ENCODE measurements around the gene VPS35.

The VPS35 gene

DNA sequence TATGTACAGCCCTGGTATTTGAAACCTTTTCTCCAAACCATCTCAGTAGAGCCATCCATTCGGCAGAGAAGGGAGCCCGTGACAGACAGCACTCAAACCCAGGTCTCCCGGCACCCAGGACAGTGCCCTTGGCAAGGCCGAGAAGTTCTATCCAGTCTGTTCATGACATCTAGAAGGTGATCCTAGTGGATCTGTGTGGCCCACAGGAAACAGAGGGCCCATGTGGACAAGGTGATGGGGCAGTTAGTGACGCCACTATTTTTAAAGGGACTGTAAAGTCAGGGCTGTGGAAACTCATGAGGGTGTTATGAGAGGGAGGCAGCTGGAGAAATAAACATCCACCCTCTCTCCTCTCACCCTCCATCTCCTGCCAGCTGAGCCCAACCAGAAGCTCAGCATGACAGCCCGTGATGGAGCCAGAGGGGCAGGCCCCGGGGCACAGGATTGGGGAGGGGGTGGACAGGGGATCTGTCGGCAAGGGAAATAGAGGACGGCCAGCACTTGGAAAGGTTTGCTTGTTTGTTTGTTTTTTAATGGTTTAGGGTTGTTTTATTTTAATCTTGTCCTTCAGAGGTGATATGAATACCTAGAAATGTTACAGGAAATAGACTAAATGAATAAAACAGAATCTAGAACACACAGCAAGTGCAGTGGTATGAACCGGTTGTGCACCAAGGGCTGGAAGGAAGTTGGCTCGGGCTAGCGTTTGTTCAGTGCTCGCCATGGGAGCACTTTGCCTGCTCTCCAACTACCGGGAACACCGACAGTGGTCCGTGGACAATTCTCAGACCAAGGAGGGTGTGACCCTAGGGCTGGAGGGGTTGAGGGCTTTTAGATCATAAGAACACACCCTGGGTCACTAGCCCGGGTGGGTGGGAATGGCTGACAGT lies 42.1 kb upstream of the VPS35 start:
- no peak overlapping the region for H3K27ac ChIP-seq
- peak; percentile 22 for DNase-seq (ENCODE audit: low spot score)

DNA sequence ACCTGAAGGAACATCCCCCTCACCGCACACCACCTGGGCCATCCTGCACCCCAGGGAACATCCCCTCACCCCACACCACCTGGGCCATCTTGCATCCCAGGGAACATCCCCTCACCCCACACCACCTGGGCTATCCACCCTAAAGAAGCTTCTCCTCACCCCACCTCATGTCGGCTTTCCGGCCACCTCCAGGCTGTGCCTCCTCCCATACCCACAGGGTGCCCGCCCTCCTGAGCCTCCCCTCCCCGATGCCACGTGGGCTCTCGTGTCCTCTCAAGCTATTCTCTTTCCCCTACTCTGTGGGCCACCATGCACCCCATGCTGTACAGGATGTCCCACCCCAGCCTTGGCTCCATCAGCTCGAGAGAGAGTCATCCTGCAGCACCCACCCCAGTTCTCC lies 41.1 kb upstream of the VPS35 start:
- Histone ChIP-seq H3K27ac (no peak overlapping the region), H3K4me3 (no peak overlapping the region)
- peak; percentile 52 for DNase-seq (ENCODE audit: low spot score)
- no peak for TF ChIP-seq CTCF (IDR thresholded peaks at IDR 0.05)

More for the DNA sequence above, 42.1 kb upstream of the VPS35 start:
- TF ChIP-seq CTCF (IDR thresholded peaks at IDR 0.05) = no peak
- H3K4me3 ChIP-seq = no peak overlapping the region

DNA sequence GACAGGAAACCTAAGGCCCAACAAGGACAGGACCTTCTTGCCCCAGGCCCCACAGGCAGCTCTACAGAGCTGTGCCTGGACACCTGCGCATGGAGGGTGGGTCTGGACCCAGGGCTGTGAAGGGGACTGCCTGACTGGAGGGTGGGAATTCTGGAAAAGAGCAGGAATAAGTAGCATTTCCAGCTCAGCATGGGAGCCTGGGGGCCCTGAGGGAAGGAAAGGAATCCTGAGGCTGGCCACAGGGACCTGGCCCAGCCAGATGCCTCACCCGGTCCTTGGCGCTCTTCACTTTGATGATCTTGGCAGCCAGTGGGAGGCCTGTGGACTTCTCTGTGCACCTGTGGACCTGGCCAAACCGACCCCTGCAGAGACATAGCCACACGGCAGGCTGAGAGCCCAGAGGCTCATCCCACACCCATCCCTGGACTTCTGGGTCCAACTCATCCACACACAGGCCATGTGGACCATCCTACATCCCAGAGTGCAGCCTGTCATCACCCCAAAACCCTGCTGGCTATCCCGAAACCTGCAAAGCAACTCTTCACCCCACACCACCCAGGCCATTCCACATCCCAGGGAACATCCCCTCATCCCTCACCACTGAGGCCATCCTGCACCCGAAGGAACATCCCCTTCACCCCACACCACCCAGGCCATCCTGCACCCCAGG lies 40.5 kb upstream of the VPS35 start:
- no peak for TF ChIP-seq CTCF (IDR thresholded peaks at IDR 0.05)
- no peak overlapping the region for H3K27ac ChIP-seq
- no peak overlapping the region for H3K4me3 ChIP-seq
- DNase-seq (ENCODE audit: low spot score) = peak; percentile 57

- no peak for TF ChIP-seq CTCF (IDR thresholded peaks at IDR 0.05)
- no peak overlapping the region for H3K4me3 ChIP-seq
- H3K27ac ChIP-seq = no peak overlapping the region
- DNase-seq (ENCODE audit: low spot score) = peak; percentile 38
These were observed 39.8 kb upstream of the VPS35 start for GRCh38 chr16:46728806-46729205.

DNA sequence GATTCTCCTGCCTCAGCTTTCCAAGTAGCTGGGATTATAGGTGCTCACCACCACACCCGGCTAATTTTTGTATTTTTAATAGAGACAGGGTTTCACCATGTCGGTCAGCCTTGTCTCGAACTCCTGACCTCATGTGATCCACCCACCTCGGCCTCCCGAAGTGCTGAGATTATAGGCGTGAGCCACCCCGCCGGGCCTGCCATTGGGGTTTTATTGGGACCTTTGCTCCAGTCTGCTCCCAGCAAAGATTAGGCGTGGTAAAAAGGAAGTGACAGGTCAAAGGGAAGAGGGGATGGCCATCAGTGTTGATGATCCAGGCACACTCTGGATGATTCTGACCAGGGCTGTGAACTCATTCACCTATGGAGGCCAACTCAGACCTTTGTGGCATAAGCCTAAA lies 38.7 kb upstream of the VPS35 start:
- H3K27ac ChIP-seq = no peak overlapping the region
- no peak overlapping the region for H3K4me3 ChIP-seq
- no peak for DNase-seq (ENCODE audit: low spot score)
- no peak for TF ChIP-seq CTCF (IDR thresholded peaks at IDR 0.05)

- H3K27ac ChIP-seq = no peak overlapping the region
- DNase-seq (ENCODE audit: low spot score) = peak; percentile 47
- TF ChIP-seq CTCF (IDR thresholded peaks at IDR 0.05) = no peak
- H3K4me3 ChIP-seq = no peak overlapping the region
These were observed 38.2 kb upstream of the VPS35 start for GRCh38 chr16:46727184-46727583.
